GM12873 (cell line): Measurements from ENCODE around the gene OSBPL5.

Experiments used
- CTCF ChIP-seq: IDR thresholded peaks from 2 replicates; pipeline ENCODE4 v1.5.1; 2012; ENCODE audit warnings: low read depth, mild to moderate bottlenecking, moderate library complexity, low read length, control low read depth; ENCODE audit not compliant: insufficient read depth; ENCODE audit errors: missing control alignments

OSBPL5 gene

GRCh38 chr11:3105791-3106735 lies 59.0 kb downstream of the OSBPL5 start:
- no peak for TF ChIP-seq CTCF

DNA sequence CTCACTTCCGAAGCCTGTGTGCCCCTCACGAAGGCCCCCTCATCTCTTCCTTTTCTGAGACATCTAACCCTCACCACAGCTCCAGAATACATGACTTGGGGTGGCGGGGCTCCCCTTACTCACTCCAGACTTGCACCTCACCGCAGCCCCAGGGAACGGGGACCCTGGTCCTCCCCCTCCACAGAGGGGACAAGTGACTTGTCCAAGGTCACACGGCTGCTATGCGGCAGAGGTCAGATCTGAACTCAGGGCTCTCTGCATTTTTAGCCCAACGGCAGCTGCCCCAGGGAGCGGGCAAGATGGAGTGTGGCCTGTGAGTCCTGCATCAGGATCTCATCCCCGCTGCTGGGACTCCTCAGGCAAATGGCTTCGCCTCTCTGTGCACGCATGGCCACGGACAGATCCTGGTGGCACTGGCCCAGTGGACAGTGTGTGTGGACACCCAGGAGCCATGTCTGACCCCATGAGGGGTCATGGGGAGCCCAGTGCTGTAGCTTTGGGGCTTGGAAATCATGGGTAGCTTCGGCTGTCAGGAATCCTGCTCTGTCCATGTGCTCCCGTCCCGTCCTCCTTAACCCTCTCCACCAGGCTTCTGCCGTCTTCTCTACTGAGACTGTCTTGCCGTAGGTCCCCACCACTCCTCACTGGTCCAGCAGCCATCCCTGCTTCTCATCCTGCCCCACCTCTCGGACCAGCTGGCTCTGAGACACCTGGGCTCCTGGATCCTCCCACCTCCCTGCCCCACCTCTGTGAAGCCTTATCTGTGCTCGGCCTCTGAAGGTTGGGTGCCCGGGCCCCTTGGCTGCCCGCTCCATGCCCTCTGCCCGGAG lies 59.9 kb downstream of the OSBPL5 start:
- no peak for TF ChIP-seq CTCF

- TF ChIP-seq CTCF: no peak
Measured at GRCh38 chr11:3104051-3104714, 60.9 kb downstream of the OSBPL5 start.

DNA sequence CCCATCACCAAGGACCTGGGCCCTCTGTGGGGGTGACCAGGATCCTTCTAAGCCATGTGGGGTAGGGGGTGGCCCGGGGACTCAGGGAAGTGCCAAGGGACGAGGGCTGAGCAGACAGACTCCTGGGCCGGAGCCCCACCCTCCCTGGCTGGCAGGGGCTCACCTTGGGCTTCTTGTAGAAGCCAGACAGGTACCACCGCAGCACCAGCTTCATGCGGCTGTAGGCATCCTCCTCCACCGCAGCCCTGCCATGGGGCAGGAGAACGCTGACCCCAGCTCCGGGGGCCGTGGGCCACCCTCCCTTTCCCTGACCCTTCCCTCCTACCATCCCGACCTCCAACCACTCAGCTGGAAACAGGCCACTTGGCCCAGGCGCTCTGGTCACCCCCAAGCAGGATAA lies 62.0 kb downstream of the OSBPL5 start:
- no peak for TF ChIP-seq CTCF

DNA sequence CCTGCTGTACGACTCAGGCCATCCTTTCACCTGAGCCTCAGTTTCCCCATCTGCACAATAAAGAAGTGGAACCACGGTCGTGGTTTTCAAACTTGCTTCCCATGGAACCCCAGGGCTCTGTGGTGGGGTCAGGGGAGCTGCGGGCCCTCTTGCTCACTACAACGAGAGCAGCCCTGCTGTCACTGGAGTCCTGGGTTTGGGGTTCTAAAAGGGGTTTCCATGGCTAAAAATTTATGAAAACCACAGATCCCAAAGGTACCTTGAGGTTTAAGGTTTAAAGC lies 62.5 kb downstream of the OSBPL5 start:
- no peak for TF ChIP-seq CTCF

DNA sequence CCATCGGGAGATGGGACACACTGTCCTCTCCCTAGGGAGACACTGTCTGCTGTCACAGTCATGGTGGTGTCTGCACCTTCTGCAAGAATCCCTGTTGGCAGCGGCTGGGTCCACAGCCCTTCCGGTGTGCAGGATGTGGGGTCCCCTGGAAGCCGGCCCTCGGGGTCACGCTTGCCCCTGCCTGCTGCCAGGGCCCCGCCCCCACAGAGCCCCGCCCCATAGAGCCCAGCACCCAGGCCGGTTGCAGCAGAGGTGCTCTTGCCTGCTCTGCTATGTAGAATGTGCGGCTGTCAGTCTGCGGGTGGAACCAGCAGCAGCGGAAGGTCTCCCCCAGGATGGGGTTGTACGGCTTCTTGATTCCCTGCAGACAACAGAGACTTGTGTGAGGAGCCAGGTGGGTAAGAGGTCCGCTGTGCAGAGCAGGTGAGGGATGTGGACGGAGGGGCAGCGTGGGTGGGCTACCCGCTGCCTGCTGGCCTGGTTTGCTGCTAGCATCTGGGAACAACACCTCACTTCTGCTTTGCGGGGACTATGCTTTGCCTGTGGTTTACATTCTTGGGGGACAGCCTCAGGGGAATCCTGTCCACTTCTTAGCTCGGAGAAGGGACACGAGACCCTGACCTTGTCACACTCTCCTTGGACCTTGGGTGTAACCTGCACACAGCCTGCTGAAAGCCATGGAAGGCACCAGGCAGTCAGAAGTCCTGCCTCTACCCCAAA lies 63.0 kb downstream of the OSBPL5 start:
- TF ChIP-seq CTCF: no peak
